ENCODE data around the gene BTBD16.

DNA sequence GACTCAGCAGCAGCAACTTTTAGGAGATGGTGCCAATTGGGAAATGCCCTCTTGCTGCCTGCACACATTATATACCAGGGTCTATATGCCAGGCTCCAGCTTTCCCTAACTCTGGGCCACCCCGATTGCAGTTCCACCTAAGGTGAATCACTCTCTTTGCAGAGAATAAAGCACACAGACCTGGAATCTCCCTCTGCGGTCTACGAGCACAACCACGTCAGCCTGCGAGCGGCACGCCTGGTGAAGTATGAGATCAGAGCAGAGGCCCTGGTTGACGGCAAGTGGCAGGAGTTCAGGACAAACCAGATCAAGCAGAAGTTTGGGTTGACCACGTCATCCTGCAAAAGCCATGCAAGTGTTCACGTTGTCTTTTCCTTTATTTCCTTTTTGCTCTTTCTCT is 65.2 kb downstream of the BTBD16 start:
- no peak for TF ChIP-seq POLR2A (IDR thresholded peaks at IDR 0.05)
- TF ChIP-seq, protein P1, sequence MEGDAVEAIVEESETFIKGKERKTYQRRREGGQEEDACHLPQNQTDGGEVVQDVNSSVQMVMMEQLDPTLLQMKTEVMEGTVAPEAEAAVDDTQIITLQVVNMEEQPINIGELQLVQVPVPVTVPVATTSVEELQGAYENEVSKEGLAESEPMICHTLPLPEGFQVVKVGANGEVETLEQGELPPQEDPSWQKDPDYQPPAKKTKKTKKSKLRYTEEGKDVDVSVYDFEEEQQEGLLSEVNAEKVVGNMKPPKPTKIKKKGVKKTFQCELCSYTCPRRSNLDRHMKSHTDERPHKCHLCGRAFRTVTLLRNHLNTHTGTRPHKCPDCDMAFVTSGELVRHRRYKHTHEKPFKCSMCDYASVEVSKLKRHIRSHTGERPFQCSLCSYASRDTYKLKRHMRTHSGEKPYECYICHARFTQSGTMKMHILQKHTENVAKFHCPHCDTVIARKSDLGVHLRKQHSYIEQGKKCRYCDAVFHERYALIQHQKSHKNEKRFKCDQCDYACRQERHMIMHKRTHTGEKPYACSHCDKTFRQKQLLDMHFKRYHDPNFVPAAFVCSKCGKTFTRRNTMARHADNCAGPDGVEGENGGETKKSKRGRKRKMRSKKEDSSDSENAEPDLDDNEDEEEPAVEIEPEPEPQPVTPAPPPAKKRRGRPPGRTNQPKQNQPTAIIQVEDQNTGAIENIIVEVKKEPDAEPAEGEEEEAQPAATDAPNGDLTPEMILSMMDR (IDR thresholded peaks at IDR 0.05), result no peak

Data from sigmoid colon (tissue), 3 donors.